Measurements from ENCODE around the gene CCM2.
A peak's percentile ranks its signal among the peaks of the same experiment; 100 is the strongest.

The CCM2 gene

DNA sequence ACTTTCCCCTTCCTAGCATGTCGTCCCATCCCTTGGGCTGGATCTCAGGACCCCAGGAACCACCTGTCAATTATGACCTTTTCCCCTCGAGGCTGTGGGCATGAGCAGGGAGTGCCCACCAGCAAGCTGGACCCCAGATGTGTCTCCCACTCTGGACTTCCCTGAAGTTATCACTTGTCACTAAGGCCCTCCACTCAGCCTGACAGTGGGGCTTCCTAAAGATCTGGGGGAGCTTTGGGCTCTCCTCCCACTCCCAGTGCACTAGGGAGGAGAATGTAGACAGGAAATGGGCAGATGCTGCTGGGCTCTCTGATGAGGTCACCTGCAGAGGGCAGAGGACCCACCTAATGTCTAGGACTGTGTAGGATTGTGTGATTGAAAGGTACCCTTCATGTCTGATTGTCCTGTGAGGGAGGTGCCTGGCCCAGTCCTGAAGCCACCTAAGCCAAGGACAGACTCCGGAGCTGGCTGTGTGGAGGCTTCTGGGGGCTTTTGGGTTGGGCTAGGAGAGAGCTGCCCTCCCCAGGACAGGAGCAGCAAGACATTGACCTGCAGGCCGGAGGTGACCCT, 39.9 kb upstream of the CCM2 start:
- TF ChIP-seq, protein P1, sequence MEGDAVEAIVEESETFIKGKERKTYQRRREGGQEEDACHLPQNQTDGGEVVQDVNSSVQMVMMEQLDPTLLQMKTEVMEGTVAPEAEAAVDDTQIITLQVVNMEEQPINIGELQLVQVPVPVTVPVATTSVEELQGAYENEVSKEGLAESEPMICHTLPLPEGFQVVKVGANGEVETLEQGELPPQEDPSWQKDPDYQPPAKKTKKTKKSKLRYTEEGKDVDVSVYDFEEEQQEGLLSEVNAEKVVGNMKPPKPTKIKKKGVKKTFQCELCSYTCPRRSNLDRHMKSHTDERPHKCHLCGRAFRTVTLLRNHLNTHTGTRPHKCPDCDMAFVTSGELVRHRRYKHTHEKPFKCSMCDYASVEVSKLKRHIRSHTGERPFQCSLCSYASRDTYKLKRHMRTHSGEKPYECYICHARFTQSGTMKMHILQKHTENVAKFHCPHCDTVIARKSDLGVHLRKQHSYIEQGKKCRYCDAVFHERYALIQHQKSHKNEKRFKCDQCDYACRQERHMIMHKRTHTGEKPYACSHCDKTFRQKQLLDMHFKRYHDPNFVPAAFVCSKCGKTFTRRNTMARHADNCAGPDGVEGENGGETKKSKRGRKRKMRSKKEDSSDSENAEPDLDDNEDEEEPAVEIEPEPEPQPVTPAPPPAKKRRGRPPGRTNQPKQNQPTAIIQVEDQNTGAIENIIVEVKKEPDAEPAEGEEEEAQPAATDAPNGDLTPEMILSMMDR (IDR thresholded peaks at IDR 0.05; ENCODE audit: low read depth, low read length, missing control alignments): no peak
- DNase-seq (ENCODE audit: extremely low read depth, low read depth): no peak
- no peak overlapping the region for H3K4me3 ChIP-seq (replicated peaks; ENCODE audit: low read depth, low read length)

DNA sequence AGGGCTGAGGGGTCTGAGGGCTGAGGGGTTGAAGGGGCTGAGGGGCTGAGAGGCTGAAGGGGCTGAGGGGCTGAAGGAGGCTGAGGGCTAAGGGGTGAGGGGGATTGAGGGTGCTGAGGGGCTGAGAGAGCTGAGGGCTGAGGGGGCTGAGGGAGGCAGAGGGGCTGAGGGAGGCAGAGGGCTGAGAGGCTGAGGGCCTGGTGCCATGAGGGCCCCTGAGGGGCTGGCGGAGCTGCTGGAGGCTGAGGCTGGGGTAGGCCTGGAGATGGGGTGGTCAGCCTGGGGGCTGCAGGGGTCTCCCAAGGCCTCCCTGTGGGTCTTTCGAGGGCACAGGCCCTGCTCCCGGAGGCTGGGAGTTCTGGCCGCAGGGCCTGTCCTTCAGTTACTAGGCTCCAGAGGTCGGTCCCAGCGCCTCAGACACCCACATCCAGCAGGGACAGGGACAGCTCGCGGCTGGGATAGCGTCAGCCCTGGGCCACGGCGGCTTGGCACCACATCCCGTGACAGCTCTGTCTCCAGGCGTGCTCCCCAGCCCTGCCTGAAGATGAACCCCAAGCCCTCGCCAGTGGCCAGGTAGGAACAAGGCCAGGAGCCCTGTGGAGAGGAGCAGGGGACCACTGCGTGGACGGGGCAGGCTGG, 38.0 kb upstream of the CCM2 start:
- TF ChIP-seq, protein P1 (IDR thresholded peaks at IDR 0.05; ENCODE audit: low read depth, low read length, missing control alignments): no peak
- DNase-seq (ENCODE audit: extremely low read depth, low read depth): no peak
- H3K4me3 ChIP-seq (replicated peaks; ENCODE audit: low read depth, low read length): no peak overlapping the region

DNA sequence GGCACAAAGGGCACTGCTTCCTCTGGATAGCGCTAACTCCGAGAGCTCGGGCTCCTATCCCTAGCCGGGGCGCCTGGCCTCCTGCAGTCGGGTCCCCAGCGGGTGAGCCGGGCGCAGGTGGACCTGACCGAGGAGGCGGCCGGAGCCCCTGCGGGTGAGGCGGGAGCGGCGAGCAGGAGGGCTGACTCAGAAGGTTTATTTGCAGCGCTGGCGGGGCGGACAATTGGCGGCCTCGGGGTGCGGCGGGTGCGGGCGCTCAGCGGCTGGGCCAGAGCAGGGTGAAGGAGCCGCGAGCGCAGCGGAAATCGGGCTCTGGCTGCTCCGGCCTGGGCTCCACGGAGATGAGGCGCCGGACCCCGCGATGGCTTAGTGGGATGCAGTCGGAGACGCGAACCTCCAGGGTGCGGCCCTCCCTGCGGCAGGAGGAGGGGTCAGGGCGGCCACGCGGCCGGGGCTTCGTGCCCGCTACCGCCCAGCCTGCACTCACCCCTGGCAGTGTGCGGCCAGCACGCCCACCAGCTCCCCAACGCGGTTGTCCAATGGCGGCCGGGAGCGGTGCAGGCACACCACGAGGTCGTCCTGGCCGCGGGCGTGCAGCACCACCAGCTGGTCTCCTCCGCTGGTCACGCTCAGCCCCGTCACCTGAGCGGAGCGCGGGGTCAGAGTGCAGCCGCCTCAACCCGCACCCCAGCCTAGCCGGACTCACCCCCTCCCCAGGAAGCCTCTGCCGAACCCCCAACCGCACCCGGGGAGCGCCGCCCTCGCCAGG, 37.3 kb upstream of the CCM2 start:
- TF ChIP-seq, protein P1 (IDR thresholded peaks at IDR 0.05; ENCODE audit: low read depth, low read length, missing control alignments): no peak
- DNase-seq (ENCODE audit: extremely low read depth, low read depth): no peak
- peak overlapping the region; percentile 25 for H3K4me3 ChIP-seq (replicated peaks; ENCODE audit: low read depth, low read length)

DNA sequence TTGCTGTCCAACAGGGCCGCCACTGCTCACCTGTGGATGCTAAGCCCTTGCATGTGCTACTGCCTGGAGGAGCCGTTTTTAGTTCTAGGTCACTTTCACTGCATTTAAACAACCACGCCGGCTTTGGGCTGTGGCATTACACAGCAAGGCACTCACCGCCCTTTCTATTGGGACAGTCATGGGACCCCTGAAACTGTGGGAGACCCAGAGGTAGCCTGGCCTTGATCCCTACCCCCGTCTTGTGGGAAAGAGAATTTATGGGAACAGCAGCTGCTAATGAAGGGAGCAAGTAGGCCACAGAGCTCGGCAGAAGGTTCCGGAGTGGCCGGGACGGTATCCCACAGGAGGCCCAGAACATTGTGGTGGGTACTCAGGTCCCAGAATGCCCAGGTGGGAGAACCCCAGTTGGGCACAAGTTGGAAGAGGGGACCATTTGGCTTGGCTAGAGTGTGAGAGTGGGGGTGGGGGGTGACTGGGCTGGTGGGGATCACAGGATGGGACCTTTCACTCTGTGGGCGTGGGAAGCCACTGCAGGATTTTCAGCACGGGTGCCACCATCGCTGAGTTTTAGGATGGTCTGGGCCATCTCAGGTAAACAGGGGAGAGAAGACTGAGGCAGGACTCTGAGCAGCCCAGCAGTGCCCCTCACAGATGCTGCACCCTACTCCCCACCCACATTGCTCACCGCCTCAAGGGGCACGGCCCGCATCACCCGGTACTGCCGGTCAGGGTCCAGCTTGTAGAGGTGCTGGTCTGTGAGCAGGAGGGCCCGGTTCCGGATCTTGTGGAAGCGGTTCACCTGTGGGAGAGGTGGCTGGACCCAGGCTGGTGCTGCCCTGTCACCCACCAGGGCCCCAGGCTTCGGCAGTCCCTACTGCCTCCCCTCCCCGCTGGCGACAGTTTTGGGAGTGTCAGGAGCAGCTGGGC, 36.4 kb upstream of the CCM2 start:
- DNase-seq (ENCODE audit: extremely low read depth, low read depth): no peak
- no peak overlapping the region for H3K4me3 ChIP-seq (replicated peaks; ENCODE audit: low read depth, low read length)
- TF ChIP-seq, protein P1 (IDR thresholded peaks at IDR 0.05; ENCODE audit: low read depth, low read length, missing control alignments): no peak

DNA sequence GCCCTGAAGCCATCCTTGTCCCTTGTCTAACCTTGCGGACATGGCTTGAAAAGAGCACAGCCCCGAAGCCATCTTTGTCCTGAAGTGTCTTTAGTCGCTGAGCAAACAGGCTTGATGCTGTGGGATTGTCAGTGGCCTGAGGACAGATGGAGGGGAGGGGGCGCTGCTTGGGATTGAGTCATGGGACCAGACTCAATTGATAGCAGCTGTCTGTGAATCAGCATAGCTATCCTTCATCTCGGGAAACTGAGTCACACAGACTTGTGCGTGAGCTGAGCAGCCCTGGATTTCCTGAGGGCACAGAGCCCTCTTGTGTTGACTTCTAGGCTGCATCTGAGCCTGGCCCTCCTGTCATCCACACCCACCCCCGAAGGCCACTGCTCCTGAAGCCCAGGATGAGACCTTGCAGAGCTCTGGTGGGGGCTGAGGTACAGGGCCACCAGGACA, 35.6 kb upstream of the CCM2 start:
- no peak overlapping the region for H3K4me3 ChIP-seq (replicated peaks; ENCODE audit: low read depth, low read length)
- DNase-seq (ENCODE audit: extremely low read depth, low read depth): no peak

More for the DNA sequence above, 35.6 kb upstream of the CCM2 start:
- TF ChIP-seq, protein P1 (IDR thresholded peaks at IDR 0.05; ENCODE audit: low read depth, low read length, missing control alignments): peak; percentile 58
